A549 (cell line): ENCODE data around the gene SLC4A4. TPM values are rescaled to one million over a fixed set of nuclear protein-coding genes. Genes with fewer than 3 reads are reported as not detected.

ENCODE experiments used
- ATAC-seq, 2 experiments: fragments of 200-7000 bp in 1 of 2; fragments of >200 bp in 1 of 2; cut with Nextera tagmentation in 1 of 2; cut with Tn5 transposase in 1 of 2; 3 replicates each; pipeline versions ENCODE4 v1.8.0 to v1.9.1; 2018 to 2020; ENCODE audit warnings: mild to moderate bottlenecking in 1 of 2, moderate library complexity in 1 of 2
- CTCF ChIA-PET: fragments of 300-600 bp; sonication (Branson Sonifier 250); formaldehyde crosslinking; extraction: SDS; loops from one replicate; lab custom pipeline; 2021; ENCODE audit warnings: antibody characterized with exemption, inconsistent platforms; lab: Yijun Ruan, JAX
- POLR2A ChIA-PET: fragments of 350-600 bp; formaldehyde crosslinking; extraction: SDS; loops from one replicate; lab custom pipeline; 2021; ENCODE audit warnings: antibody characterized with exemption, inconsistent platforms; lab: Yijun Ruan, JAX
- DNase-seq, 2 experiments: peaks; one replicate each; pipeline versions ENCODE4 v3.0.0 to v3.0.0-alpha.2; 2011 to 2016; ENCODE audit warnings: low read depth in 1 of 2, low spot score in 1 of 2
- FAIRE-seq: peaks from 2 replicates; lab custom pipeline; 2011; peaks lifted over from hg19 to GRCh38; lab: Jason Lieb, UNC
- H3K27ac ChIP-seq, 2 experiments: fragments of >200 bp; sonication (Bioruptor Twin); formaldehyde crosslinking; 3 replicates each; pipeline ENCODE4 v1.5.1; 2016 to 2017
- H3K4me1 ChIP-seq: fragments of >200 bp; sonication (Bioruptor Twin); formaldehyde crosslinking; 3 replicates; pipeline ENCODE4 v1.6.1; 2016
- H3K4me2 ChIP-seq: fragments of >200 bp; sonication (Bioruptor Twin); formaldehyde crosslinking; 3 replicates; pipeline ENCODE4 v1.6.1; 2016
- H3K4me3 ChIP-seq: fragments of >200 bp; sonication (Bioruptor Twin); formaldehyde crosslinking; 3 replicates; pipeline ENCODE4 v1.5.1; 2016
- H3K9me3 ChIP-seq: fragments of >200 bp; sonication (Bioruptor Twin); formaldehyde crosslinking; 3 replicates; pipeline ENCODE4 v1.6.1; 2016
- CBX8 ChIP-seq: fragments of 200-600 bp; sonication (generic); IDR thresholded peaks from 2 replicates; pipeline ENCODE4 v1.6.1; 2016
- CEBPB ChIP-seq, 2 experiments: fragments of >200 bp in 1 of 2; sonication (Bioruptor Twin) in 1 of 2; formaldehyde crosslinking in 1 of 2; IDR thresholded peaks; 2 replicates each; pipeline ENCODE4 v1.6.1; 2012 to 2016
- CHD4 ChIP-seq: fragments of 200-600 bp; sonication (generic); IDR thresholded peaks from 2 replicates; pipeline ENCODE4 v1.6.1; 2016; ENCODE audit warnings: antibody characterized with exemption, mild to moderate bottlenecking, borderline replicate concordance
- EHF ChIP-seq: fragments of 250-450 bp; sonication (Bioruptor Pico); IDR thresholded peaks from 2 replicates; pipeline ENCODE4 v1.5.0; 2020; ENCODE audit warnings: mild to moderate bottlenecking
- FOSB ChIP-seq: fragments of 250-450 bp; sonication (Bioruptor Pico); IDR thresholded peaks from 2 replicates; pipeline ENCODE4 v1.5.0; 2020; ENCODE audit warnings: mild to moderate bottlenecking, moderate library complexity
- GATA3 ChIP-seq: IDR thresholded peaks from 2 replicates; pipeline ENCODE4 v1.6.1; 2012; ENCODE audit warnings: borderline replicate concordance
- HOXA7 ChIP-seq: fragments of 250-450 bp; sonication (Bioruptor Pico); IDR thresholded peaks from 2 replicates; pipeline ENCODE4 v1.5.0; 2020; ENCODE audit warnings: mild to moderate bottlenecking, moderate library complexity
- HOXB5 ChIP-seq: fragments of 250-450 bp; sonication (Bioruptor Pico); IDR thresholded peaks from 2 replicates; pipeline ENCODE4 v1.5.0; 2020; ENCODE audit warnings: mild to moderate bottlenecking, moderate library complexity
- KDM1A ChIP-seq: fragments of 200-600 bp; sonication (generic); IDR thresholded peaks from 2 replicates; pipeline ENCODE4 v1.6.1; 2016; ENCODE audit warnings: low read depth, mild to moderate bottlenecking
- KDM5A ChIP-seq: fragments of 200-600 bp; sonication (generic); IDR thresholded peaks from 2 replicates; pipeline ENCODE4 v1.6.1; 2016; ENCODE audit warnings: antibody characterized with exemption, mild to moderate bottlenecking
- MAZ ChIP-seq: fragments of 150-350 bp; IDR thresholded peaks from 2 replicates; pipeline ENCODE4 v1.6.1; 2014; ENCODE audit warnings: antibody characterized with exemption, low read depth, low read length, borderline replicate concordance
- POLR2A ChIP-seq: IDR thresholded peaks from 2 replicates; pipeline ENCODE4 v1.6.1; 2012; ENCODE audit warnings: mild to moderate bottlenecking, low read length
- RARB ChIP-seq: fragments of 250-450 bp; sonication (Bioruptor Pico); IDR thresholded peaks from 2 replicates; pipeline ENCODE4 v1.8.0; 2021; ENCODE audit warnings: mild to moderate bottlenecking, moderate library complexity
- RFX5 ChIP-seq: fragments of 450-650 bp; IDR thresholded peaks from 2 replicates; pipeline ENCODE4 v1.7.1; 2014; ENCODE audit warnings: antibody characterized with exemption, mild to moderate bottlenecking, moderate library complexity
- SREBF2 ChIP-seq: fragments of 450-650 bp; IDR thresholded peaks from 2 replicates; pipeline ENCODE4 v1.6.1; 2014; ENCODE audit warnings: mild to moderate bottlenecking, moderate library complexity
- TFCP2L1 ChIP-seq: fragments of 250-450 bp; sonication (Bioruptor Pico); IDR thresholded peaks from 2 replicates; pipeline ENCODE4 v1.5.0; 2021; ENCODE audit warnings: mild to moderate bottlenecking
- TP53 ChIP-seq: fragments of 250-450 bp; sonication (Bioruptor Pico); IDR thresholded peaks from 2 replicates; pipeline ENCODE4 v1.5.0; 2021; ENCODE audit warnings: mild to moderate bottlenecking, moderate library complexity
- ZFP36 ChIP-seq: fragments of 450-650 bp; IDR thresholded peaks from 2 replicates; pipeline ENCODE4 v1.6.1; 2014; ENCODE audit warnings: borderline replicate concordance; ENCODE audit not compliant: partially characterized antibody
- ZNF302 ChIP-seq: fragments of 250-450 bp; sonication (Bioruptor Pico); IDR thresholded peaks from 2 replicates; pipeline ENCODE4 v1.9.0; 2021; ENCODE audit warnings: inconsistent platforms, mild to moderate bottlenecking, moderate library complexity
- WGBS: methylation state at CpG from one replicate; pipeline ENCODE4 v1.1.6; 2017; ENCODE audit errors: missing lambda C conversion rate; 5-methylcytosine and 5-hydroxymethylcytosine counted together
- polyA plus RNA-seq, 4 experiments: library from polyadenylated mRNA; depleted of rRNA in 3 of 4; stranded (reverse); fragments of >200 nt; fragmentation: RNase III in 1 of 4; extraction: RNeasy Plus Mini Kit Qiagen cat#74134 plus additional on column Dnase treatment in 1 of 4; gene quantifications; 2 replicates in 3 of 4; 3 replicates in 1 of 4; pipeline ENCODE4 v1.2.3, GENCODE V29; 2011 to 2017
- TF ChIP-seq, protein P1 (sequence below): fragments of 450-650 bp; IDR thresholded peaks from 2 replicates; pipeline ENCODE4 v1.6.1; 2014; ENCODE audit warnings: antibody characterized with exemption
- TF ChIP-seq, protein P2 (sequence below): fragments of >200 bp; sonication (Bioruptor Twin); formaldehyde crosslinking; IDR thresholded peaks from 2 replicates; pipeline ENCODE4 v1.6.1; 2016
- TF ChIP-seq, protein P3 (sequence below): fragments of 200-600 bp; sonication (generic); IDR thresholded peaks from 2 replicates; pipeline ENCODE4 v1.6.1; 2016; ENCODE audit warnings: antibody characterized with exemption, mild to moderate bottlenecking, moderate library complexity
- TF ChIP-seq, protein P4 (sequence below): IDR thresholded peaks from 2 replicates; pipeline ENCODE4 v1.6.1; 2012; ENCODE audit warnings: low read depth, borderline replicate concordance
- TF ChIP-seq, protein P5 (sequence below): fragments of 250-450 bp; sonication (Bioruptor Pico); IDR thresholded peaks from 2 replicates; pipeline ENCODE4 v1.5.0; 2021; ENCODE audit warnings: mild to moderate bottlenecking, moderate library complexity, borderline replicate concordance
- TF ChIP-seq, protein P6 (sequence below): IDR thresholded peaks from 2 replicates; pipeline ENCODE4 v1.6.1; 2012
- TF ChIP-seq, protein P7 (sequence below): fragments of 250-450 bp; sonication (Bioruptor Pico); IDR thresholded peaks from 2 replicates; pipeline ENCODE4 v1.5.0; 2020; ENCODE audit warnings: low read depth, mild to moderate bottlenecking, moderate library complexity
- TF ChIP-seq, protein P8 (sequence below): fragments of >200 bp; sonication (Bioruptor Twin); formaldehyde crosslinking; IDR thresholded peaks from 3 replicates; pipeline ENCODE4 v1.5.1; 2016
- TF ChIP-seq, protein P9 (sequence below): fragments of >200 bp; sonication (Bioruptor Twin); formaldehyde crosslinking; IDR thresholded peaks from 3 replicates; pipeline ENCODE4 v1.6.1; 2016

The SLC4A4 gene
- polyA plus RNA-seq, 2 of the 4 experiments (the other 2 are of a cell fraction) = 1.8 to 2.9 TPM

DNA sequence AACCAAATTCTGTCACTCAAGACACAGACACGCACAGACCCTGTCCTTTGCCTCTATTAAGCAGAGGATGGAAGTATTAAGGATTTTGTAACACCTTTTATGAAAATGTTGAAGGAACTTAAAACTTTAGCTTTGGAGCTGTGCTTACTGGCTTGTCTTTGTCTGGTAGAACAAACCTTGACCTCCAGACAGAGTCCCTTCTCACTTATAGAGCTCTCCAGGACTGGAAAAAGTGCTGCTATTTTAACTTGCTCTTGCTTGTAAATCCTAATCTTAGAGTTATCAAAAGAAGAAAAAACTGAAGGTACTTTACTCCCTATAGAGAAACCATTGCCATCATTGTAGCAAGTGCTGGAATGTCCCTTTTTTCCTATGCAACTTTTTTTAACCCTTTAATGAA, 229.3 kb downstream of the SLC4A4 start:
- Histone ChIP-seq H3K4me2 (no peak overlapping the region), H3K27ac (no peak overlapping the region), H3K4me3 (no peak overlapping the region), H3K4me1 (no peaks in the 10 kb centered on the region), H3K9me3 (no peaks in the 10 kb centered on the region)
- ATAC-seq (no peak), FAIRE-seq (no peak), DNase-seq (no peak)
- ChIA-PET POLR2A (no interaction called here), CTCF (interaction anchor here (1.7 kb wide), 1 partner anchor 14 kb away, joined by 4 read pairs; no protein-coding TSS in a partner anchor)
- 0% methylated on average over 1 of the region's 1 CpG for WGBS
- TF ChIP-seq, protein P1, sequence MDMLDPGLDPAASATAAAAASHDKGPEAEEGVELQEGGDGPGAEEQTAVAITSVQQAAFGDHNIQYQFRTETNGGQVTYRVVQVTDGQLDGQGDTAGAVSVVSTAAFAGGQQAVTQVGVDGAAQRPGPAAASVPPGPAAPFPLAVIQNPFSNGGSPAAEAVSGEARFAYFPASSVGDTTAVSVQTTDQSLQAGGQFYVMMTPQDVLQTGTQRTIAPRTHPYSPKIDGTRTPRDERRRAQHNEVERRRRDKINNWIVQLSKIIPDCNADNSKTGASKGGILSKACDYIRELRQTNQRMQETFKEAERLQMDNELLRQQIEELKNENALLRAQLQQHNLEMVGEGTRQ = no peak
- TF ChIP-seq TP53 (CRISPR knock-in tag) = no peak
- TF ChIP-seq MAZ = no peak
- no peak for TF ChIP-seq POLR2A
- TF ChIP-seq, protein P2, sequence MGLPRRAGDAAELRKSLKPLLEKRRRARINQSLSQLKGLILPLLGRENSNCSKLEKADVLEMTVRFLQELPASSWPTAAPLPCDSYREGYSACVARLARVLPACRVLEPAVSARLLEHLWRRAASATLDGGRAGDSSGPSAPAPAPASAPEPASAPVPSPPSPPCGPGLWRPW = no peak
- no peak for TF ChIP-seq ZFP36
- TF ChIP-seq TFCP2L1 (CRISPR knock-in tag) = no peak
- no peak for TF ChIP-seq HOXB5
- no peak for TF ChIP-seq HOXA7 (CRISPR knock-in tag)
- TF ChIP-seq, protein P3, sequence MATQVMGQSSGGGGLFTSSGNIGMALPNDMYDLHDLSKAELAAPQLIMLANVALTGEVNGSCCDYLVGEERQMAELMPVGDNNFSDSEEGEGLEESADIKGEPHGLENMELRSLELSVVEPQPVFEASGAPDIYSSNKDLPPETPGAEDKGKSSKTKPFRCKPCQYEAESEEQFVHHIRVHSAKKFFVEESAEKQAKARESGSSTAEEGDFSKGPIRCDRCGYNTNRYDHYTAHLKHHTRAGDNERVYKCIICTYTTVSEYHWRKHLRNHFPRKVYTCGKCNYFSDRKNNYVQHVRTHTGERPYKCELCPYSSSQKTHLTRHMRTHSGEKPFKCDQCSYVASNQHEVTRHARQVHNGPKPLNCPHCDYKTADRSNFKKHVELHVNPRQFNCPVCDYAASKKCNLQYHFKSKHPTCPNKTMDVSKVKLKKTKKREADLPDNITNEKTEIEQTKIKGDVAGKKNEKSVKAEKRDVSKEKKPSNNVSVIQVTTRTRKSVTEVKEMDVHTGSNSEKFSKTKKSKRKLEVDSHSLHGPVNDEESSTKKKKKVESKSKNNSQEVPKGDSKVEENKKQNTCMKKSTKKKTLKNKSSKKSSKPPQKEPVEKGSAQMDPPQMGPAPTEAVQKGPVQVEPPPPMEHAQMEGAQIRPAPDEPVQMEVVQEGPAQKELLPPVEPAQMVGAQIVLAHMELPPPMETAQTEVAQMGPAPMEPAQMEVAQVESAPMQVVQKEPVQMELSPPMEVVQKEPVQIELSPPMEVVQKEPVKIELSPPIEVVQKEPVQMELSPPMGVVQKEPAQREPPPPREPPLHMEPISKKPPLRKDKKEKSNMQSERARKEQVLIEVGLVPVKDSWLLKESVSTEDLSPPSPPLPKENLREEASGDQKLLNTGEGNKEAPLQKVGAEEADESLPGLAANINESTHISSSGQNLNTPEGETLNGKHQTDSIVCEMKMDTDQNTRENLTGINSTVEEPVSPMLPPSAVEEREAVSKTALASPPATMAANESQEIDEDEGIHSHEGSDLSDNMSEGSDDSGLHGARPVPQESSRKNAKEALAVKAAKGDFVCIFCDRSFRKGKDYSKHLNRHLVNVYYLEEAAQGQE = no peak
- TF ChIP-seq KDM5A = no peak
- TF ChIP-seq, protein P4, sequence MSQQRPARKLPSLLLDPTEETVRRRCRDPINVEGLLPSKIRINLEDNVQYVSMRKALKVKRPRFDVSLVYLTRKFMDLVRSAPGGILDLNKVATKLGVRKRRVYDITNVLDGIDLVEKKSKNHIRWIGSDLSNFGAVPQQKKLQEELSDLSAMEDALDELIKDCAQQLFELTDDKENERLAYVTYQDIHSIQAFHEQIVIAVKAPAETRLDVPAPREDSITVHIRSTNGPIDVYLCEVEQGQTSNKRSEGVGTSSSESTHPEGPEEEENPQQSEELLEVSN = no peak
- TF ChIP-seq, protein P5, sequence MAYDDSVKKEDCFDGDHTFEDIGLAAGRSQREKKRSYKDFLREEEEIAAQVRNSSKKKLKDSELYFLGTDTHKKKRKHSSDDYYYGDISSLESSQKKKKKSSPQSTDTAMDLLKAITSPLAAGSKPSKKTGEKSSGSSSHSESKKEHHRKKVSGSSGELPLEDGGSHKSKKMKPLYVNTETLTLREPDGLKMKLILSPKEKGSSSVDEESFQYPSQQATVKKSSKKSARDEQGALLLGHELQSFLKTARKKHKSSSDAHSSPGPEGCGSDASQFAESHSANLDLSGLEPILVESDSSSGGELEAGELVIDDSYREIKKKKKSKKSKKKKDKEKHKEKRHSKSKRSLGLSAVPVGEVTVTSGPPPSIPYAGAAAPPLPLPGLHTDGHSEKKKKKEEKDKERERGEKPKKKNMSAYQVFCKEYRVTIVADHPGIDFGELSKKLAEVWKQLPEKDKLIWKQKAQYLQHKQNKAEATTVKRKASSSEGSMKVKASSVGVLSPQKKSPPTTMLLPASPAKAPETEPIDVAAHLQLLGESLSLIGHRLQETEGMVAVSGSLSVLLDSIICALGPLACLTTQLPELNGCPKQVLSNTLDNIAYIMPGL = no peak
- TF ChIP-seq CBX8 = no peak
- no peak for TF ChIP-seq GATA3
- TF ChIP-seq KDM1A = no peak
- TF ChIP-seq SREBF2 = no peak
- TF ChIP-seq, protein P6, sequence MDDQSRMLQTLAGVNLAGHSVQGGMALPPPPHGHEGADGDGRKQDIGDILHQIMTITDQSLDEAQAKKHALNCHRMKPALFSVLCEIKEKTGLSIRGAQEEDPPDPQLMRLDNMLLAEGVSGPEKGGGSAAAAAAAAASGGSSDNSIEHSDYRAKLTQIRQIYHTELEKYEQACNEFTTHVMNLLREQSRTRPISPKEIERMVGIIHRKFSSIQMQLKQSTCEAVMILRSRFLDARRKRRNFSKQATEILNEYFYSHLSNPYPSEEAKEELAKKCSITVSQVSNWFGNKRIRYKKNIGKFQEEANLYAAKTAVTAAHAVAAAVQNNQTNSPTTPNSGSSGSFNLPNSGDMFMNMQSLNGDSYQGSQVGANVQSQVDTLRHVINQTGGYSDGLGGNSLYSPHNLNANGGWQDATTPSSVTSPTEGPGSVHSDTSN = no peak

DNA sequence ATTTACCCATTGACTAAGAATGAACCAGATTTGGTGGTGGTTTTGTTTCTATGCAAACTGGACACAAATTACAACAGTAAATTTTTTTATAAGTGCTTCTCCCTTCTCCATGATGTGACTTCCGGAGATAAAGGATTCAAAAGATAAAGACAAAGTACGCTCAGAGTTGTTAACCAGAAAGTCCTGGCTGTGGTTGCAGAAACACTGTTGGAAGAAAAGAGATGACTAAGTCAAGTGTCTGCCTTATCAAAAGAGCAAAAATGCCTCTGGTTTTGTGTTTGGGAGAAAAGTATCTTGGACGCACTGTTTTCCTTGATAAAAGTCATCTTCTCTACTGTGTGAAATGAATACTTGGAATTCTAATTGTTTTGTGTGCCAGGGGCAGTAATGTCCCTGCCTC, 231.7 kb downstream of the SLC4A4 start:
- H3K4me1 ChIP-seq = no peaks in the 10 kb centered on the region
- 92% methylated on average over 3 of the region's 3 CpGs for WGBS
- no peak overlapping the region for H3K27ac ChIP-seq
- no peak overlapping the region for H3K4me2 ChIP-seq
- no peaks in the 10 kb centered on the region for H3K9me3 ChIP-seq
- ChIA-PET CTCF (no interaction called here), POLR2A (no interaction called here)
- no peak overlapping the region for H3K4me3 ChIP-seq
- FAIRE-seq (no peak), ATAC-seq (no peak), DNase-seq (no peak)
- TF ChIP-seq CHD4 (no peak), ZNF302 (CRISPR knock-in tag) (no peak), KDM1A (no peak), FOSB (CRISPR knock-in tag) (no peak), EHF (CRISPR knock-in tag) (no peak), RFX5 (no peak), CEBPB (IDR thresholded peaks at IDR 0.05) (no peak), RARB (CRISPR knock-in tag) (no peak)
- TF ChIP-seq, protein P7, sequence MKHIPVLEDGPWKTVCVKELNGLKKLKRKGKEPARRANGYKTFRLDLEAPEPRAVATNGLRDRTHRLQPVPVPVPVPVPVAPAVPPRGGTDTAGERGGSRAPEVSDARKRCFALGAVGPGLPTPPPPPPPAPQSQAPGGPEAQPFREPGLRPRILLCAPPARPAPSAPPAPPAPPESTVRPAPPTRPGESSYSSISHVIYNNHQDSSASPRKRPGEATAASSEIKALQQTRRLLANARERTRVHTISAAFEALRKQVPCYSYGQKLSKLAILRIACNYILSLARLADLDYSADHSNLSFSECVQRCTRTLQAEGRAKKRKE (CRISPR knock-in tag) = no peak
- TF ChIP-seq, protein P8, sequence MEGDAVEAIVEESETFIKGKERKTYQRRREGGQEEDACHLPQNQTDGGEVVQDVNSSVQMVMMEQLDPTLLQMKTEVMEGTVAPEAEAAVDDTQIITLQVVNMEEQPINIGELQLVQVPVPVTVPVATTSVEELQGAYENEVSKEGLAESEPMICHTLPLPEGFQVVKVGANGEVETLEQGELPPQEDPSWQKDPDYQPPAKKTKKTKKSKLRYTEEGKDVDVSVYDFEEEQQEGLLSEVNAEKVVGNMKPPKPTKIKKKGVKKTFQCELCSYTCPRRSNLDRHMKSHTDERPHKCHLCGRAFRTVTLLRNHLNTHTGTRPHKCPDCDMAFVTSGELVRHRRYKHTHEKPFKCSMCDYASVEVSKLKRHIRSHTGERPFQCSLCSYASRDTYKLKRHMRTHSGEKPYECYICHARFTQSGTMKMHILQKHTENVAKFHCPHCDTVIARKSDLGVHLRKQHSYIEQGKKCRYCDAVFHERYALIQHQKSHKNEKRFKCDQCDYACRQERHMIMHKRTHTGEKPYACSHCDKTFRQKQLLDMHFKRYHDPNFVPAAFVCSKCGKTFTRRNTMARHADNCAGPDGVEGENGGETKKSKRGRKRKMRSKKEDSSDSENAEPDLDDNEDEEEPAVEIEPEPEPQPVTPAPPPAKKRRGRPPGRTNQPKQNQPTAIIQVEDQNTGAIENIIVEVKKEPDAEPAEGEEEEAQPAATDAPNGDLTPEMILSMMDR = no peak
- TF ChIP-seq, protein P9, sequence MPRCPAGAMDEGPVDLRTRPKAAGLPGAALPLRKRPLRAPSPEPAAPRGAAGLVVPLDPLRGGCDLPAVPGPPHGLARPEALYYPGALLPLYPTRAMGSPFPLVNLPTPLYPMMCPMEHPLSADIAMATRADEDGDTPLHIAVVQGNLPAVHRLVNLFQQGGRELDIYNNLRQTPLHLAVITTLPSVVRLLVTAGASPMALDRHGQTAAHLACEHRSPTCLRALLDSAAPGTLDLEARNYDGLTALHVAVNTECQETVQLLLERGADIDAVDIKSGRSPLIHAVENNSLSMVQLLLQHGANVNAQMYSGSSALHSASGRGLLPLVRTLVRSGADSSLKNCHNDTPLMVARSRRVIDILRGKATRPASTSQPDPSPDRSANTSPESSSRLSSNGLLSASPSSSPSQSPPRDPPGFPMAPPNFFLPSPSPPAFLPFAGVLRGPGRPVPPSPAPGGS = no peak
